HG03039 (cell line): Measurements from ENCODE around the gene DVL3.
"Not testable (repeated sequence)": the region's sequence is repeated elsewhere in the genome, so short reads cannot be mapped to it uniquely, and the experiment has no call there.

Experiments
- ATAC-seq: cut with Tn5 transposase; IDR thresholded peaks from one replicate; pipeline ENCODE4 v1.9.1; 2021; ENCODE audit warnings: mild to moderate bottlenecking, moderate library complexity; ENCODE audit not compliant: unreplicated experiment

The DVL3 gene

DNA sequence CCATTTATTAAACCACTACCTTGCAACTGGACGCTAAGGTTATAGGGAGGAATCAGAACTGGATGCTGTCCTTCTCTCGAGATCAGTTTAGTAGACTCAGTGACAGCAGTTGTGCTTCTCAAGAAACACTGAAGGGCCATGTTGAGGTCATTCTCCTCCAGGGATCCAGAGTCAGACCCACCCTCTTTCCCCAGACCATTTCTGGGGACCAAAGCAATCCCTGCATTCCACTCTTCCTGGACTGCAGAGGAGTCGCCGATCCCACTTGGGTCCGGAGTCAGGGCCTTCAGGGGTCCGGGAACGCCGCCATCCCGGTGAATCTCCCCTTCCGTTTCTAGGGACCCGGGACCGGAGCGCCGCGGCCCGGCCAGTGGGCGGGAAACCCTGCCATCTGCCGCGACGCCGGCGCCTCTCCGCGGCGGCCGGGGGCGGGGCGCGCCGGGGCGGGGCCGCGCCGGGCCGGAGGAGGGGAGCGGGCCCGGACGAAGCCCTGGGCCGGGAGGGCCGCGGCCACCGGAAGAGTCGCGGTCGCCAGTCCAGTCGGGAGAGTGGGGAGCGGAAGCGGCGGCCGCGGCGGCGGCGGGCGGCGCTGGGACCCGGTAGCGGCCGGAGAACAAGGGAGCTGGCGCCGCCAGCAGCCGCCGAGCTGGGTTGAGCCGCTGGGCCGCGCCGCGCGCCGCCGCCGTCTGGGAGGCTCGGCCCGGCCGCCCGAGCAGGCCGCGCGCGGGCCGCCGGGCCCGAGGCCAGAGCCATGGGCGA lies at the start of gene DVL3:
DVL3 (plus strand) TSS at position 493 of the 759 bp plus-strand sequence; CDS start at position 752, 259 bp downstream.
- peak; percentile 77 for ATAC-seq

DNA sequence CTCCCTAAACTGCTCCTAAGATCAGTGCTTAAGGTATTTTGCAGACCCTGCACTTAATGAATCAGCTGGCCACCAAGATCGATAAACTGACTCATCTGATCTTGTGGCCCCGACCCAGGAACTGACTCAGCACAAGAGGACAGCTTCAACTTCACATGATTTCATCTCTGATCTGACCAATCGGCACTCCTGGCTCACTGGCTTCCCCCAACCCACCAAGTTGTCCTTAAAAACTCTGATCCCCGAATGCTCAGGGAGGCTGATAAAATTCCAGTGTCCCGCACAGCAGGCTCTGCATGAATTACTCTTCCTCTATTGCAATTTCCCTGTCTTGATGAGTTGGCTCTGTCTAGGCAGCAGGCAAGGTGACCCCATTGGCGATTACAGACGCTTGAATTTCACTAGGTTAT lies 44.9 kb upstream of the DVL3 start:
- ATAC-seq, result no peak

DNA sequence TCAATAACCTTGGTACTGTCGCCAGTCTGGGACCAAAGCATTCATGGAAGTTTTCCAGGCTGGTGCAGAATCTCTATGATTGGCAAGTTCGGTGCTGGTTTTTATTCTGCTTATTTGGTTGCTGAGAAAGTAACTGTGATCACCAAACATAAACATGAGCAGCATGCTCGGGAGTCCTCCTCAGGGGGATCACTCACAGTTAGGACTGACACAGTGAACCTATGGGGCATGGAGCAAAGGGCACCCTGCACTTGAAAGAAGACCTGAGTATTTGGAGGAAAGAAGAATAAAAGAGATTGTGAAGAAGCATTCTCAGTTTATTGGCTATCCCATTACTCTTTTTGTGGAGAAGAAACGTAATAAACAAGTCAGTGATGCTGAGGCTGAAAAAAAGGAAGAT lies 39.2 kb upstream of the DVL3 start:
- no peak for ATAC-seq

DNA sequence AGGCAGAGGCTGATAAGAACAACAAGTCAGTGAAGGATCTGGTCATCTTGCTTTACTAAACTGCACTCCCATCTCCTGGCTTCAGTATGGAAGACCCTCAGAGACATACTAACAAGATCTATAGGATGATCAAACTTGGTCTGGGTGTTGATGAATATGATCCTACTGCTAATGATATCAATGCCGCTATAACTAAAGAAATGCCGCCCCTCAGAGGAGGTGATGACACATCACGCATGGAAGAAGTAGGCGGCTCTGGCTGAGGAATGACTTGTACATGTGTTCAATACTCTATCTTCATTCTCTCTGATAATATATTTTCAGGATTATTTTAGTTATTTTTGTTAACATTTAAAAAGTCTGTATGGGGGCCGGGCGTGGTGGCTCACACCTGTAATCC lies 37.5 kb upstream of the DVL3 start:
- no peak for ATAC-seq

DNA sequence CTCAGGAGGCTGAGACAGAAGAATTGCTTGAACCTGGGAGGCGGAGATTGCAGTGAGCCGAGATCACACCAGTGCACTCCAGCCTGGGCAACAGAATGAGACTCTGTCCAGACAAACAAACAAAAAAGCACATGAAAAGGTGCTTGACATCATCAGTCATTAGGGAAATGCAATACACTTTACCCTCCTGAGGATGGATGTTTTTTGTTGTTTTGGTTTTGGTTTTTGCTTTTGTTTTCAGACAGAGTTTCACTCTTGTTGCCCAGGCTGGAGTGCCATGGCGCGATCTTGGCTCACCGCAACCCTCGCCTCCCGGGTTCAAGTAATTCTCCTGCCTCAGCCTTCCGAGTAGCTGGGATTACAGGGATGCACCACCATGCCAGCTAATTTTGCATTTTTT lies 34.1 kb upstream of the DVL3 start:
- ATAC-seq, result not testable (repeated sequence)

DNA sequence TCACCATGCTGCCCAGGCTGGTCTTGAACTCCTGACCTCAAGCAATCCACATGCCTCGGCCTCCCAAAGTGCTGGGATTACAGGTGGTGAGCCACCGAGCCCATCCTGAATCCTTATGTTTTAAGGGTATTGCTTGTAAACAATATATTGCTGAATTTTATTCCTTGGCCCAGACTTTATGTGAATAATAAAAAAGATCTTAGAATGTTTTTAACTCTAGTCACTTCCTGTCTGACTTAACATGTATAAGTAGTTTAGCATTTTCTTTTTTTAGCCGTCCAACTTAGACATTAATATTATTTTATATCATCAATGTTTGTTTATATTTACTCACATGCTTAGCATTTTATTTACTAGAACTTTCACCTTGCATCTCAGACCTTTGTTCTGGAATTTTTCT lies 29.2 kb upstream of the DVL3 start:
- no peak for ATAC-seq

DNA sequence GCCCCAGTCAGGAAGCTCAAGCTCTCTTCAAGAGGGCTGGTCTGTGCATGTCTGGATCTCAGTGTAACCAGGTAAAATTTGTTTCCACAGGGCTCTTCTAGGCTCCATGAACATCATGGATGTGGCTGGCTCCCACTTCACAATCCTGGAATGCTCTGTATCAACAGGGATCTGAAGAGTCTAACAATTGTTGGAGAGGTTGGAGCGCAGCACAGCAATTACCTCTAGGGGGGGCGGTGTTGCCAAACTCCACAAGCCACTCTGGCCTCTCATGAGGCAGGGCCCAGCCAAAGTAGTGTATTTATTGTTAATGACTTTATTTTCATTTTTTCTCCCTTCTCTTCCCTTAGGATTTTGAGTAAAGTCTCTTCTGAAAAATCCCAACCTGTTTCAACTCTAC lies 26.2 kb upstream of the DVL3 start:
- ATAC-seq, result no peak

DNA sequence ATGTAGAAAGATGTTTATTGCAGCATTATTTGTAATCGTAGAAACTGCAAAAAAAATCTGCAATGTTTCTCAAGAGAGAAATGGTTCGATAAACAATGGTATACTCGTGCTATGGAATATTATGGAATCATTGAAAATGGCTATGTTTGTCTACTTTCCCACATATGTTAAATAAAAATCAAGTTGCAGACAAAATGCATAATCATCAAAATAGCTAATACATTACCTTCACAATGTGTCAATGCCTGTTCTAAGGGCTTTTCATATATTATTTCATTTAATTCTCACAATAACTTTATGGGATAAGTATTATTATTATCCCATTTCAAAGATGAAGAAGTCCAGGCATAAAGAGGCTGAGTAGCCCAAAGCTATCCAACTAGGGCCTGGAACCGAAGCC lies 22.2 kb upstream of the DVL3 start:
- ATAC-seq, result no peak

DNA sequence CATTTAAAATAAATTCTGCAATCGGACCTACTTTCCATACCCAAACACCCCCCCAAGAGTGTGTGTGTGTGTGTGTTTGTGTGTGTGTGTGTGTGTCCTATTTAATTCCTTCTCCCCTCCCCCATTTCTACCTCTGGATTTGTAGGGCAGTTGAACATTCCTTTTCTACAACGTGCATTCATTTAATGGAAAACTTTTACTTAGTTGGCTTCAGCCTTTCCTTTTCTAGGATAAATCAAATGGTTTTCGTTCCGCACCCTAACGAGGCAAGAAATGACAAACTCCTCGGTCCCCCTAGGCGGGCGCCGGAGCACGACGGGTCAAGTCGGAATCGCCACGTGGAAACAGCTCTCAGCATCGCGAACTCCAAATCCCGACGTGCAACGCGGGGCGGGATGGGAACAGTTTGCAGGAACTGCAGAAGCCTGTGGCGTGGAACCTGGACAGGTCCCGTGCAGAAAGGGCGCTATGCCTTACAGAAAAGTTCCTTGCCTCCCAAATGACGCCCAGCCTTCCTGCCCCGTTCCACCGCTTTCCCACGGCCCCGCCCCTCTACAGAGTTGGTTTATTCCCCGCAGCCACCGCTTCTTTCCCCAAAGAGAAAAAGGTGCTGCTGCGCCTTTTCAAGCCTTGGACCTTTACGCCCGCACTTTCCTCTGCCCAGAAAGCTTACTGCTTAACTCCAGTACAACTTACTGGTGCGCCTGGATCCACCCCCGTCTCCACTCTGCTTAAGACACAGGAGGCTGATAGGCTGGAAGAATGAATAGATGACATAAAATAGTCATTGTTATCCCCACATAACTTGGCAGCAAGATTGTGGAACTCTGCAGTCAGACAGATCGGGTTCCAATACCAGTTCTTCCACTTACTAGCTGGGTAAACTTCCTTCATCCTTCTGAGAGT lies 21.1 kb upstream of the DVL3 start:
- ATAC-seq, result no peak

DNA sequence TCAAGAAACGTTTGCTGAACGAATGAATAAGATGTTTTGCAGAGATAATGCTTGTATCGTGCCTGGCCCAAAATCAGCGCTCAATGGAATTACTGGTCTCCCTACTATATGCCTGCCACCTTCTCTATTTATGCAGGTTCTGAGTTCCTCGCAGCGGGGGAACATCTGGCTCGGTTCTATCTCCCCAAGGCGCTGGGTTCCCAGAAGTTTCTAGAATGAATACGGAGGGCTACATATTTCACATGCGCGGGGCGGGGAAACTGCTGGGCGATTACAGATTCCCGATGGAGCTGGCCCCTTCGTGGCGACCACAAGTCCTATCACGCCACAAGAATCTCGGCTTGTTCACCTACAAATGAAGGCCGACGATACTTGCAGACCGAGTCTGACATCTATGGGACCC lies 20.4 kb upstream of the DVL3 start:
- peak; percentile 4 for ATAC-seq

DNA sequence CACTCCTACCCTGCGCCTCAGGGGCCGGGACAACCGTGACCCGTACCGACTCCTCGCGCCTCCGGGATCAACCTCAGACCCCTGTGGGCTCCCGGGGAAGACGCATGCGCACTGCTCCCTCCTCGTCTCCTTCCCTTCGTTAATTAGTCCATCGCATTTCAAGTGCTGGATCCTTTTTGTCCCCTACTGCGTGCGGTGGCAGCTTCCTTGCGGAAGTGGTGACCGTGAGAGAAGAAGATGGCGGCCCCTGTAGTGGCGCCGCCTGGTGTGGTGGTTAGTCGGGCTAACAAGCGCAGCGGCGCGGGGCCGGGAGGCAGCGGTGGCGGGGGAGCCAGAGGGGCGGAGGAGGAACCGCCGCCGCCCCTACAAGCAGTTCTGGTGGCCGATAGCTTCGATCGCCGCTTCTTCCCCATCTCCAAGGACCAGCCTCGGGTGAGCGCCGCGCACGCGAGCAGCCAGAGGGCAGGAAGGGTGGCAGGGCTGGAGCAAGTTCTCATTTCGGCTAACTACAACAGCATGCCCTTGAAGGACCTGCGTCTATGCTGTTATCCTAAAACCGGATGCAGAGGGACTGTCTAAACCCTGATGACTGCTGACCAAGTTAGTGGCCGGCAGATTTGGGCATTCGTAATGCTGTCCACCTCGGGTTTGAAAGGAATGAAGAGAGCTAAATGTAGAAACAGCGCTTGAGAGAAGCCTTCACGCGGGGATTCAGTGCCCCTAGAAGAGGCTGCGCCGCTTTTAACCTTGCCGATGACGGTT lies 19.8 kb upstream of the DVL3 start, which contains the start of gene EIF2B5:
EIF2B5 (plus strand) TSS at position 210 of the 762 bp plus-strand sequence; CDS start at position 238, 28 bp downstream.
- ATAC-seq, result peak; percentile 83

DNA sequence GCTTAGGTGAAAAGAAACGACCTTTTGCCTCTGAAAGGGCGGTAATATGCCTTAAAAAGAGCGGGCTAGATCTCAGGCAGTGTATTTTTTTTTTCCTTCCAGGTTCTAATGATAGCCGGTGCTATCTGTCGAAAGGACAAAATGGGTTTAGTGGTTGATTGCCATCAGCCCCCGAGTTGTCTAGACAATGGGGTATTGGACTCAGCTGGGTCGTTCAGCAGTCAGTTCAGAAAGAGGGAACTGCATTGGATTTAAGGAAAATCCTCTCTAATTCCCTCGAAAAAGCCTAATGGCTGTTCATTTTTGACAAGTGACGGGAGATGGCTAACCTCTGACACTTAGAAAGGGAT lies 19.3 kb upstream of the DVL3 start:
- no peak for ATAC-seq

DNA sequence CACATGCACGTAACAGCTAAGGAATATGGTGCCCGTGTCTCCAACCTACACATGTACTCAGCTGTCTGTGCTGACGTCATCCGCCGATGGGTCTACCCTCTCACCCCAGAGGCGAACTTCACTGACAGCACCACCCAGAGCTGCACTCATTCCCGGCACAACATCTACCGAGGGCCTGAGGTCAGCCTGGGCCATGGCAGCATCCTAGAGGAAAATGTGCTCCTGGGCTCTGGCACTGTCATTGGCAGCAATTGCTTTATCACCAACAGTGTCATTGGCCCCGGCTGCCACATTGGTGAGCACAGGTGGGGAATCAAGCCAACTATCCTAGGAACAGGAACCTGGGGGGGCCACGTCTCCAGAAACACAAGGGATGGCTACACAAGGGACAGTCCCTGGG lies 14.7 kb upstream of the DVL3 start:
- ATAC-seq, result no peak

DNA sequence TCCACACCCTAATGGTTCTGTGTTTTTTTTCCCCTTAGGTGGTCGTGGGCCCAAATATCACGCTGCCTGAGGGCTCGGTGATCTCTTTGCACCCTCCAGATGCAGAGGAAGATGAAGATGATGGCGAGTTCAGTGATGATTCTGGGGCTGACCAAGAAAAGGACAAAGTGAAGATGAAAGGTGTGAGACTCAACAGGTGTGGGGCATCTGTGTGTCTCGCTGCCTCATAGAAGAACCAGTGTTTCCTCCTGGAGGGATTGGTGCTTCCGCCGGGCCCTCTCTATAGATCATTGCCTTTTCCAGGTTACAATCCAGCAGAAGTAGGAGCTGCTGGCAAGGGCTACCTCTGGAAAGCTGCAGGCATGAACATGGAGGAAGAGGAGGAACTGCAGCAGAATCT lies 13.0 kb upstream of the DVL3 start:
- ATAC-seq, result no peak

DNA sequence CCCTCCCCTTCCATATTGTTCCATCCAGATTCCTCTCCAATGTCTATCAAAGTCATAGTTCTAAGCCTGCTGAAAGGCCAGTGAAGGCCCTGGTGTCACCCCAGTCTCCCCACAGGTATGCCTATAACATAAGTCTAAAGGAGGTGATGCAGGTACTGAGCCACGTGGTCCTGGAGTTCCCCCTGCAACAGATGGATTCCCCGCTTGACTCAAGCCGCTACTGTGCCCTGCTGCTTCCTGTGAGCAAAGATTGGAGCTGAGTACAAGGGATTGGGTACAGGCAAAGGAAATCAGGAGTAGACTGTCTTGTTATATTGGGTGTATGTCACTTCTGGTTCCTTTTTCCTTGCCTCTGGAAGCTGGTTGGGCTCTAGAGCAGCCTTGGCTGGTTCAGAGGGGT lies 11.8 kb upstream of the DVL3 start:
- ATAC-seq, result no peak

DNA sequence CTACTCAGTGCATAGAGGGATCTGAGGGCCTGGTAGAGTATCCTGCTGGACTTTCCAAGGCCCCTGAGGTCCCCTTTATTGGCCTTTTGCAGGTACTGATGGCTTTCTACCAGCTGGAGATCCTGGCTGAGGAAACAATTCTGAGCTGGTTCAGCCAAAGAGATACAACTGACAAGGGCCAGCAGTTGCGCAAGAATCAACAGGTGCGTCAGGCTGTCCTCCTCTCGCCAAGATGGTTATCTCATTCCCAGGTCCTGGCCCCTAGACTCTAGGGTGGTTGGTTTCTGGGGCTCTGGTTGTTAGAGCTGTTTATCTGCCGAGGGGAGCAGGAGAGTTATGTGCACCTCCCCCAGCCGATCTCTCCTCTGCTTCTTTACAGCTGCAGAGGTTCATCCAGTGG lies 10.7 kb upstream of the DVL3 start:
- no peak for ATAC-seq

DNA sequence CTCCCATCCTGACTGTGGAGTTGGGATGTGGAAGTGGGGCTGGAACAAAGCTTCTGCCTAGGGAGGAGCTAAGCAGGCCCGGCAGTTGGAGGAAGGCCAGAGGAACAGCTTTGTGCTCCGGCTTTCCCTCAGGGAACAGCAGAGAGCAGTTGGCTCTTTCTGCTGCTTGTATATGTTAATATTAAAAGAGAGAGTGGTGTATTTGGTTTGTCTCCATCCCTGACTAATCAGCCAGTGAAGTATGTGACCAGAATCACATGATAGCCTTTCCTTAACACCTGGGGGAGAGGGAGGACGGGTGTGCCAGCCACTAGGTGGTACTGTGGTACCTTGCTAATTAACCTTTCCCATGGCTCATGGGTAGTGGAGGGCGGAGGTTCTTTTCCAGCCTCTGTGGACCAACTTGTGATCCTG lies 10.1 kb upstream of the DVL3 start:
- no peak for ATAC-seq

DNA sequence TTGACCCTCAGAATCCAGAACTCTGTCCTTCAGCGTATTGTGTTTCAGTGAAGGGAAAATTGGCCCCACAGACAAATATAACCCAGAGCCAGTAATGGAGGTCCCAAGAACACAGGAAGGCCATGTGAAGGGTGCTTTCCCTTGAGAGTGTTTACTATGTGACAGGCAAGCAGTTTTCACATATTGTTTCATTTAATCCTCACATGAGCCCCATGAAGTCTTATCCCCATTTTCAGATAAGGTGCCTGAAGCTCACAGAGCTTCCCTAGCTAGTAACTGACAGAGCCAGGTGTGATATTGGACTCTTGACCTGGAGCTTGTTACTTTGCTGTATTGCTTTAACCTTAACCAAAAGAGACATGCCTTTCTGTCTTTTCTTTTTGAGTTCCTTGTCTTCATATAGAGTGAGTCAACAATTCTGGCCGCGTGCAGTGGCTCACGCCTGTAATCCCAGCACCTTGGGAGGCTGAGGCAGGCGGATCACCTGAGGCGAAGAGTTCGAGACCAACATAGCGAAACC lies 9.4 kb upstream of the DVL3 start:
- no peak for ATAC-seq

DNA sequence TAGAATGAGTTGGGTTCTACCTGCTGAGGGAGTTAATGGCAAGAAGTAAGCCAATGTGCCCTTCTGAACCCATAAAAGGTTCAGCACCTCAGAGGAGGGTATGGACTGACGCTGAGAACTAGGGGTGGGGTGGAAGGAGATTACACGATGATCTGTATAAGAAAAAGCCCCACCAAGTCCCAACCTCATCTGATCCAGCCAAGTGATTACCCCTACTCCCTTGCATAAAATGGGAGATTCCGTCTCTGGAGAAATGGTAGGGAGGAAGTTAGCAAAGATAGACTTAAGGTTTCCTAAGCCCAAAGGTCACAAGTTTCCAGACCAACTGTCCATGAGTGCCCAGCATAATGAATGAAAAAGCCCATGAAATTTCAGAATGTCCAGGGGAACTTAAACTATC lies 7.1 kb upstream of the DVL3 start:
- no peak for ATAC-seq

DNA sequence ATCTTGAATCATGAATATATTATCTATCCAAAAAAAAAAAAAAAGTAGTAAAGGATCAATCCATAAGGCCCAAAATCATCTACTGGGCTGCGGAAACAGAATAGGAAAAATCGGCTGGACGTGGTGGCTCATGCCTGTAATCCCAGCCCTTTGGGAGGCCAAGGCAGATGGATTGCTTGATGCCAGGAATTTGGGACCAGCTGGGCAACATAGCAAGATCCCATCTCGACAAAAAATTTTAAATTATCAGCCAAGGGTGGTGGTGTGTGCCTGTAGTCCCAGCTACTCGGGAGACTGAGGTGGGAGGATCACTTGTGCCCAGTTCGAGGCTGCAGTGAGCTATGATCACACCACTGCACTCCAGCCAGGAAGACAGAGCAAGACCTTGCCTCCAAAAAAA lies 6.1 kb upstream of the DVL3 start:
- ATAC-seq, result no peak

DNA sequence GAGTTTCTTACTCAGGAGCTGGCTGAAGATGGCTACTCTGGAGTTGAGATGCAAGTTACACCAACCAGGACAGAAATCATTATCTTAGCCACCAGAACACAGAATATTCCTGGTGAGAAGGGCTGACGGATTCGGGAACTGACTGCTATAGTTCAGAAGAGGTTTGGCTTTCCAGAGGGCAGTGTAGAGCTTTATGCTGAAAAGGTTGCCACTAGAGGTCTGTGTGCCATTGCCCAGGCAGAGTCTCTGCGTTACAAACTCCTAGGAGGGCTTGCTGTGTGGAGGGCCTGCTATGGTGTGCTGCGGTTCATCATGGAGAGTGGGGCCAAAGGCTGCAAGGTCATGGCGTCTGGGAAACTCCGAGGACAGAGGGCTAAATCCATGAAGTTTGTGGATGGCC lies 5.4 kb upstream of the DVL3 start:
- ATAC-seq, result not testable (repeated sequence)
